IMR-90 (cell line): Measurements from ENCODE around the gene LAP3. TPM values are rescaled to one million over a fixed set of nuclear protein-coding genes. Genes with fewer than 3 reads are reported as not detected.

Experiments used
- ATAC-seq: fragments of 200-7000 bp; cut with Tn5 transposase; 2 replicates; pipeline ENCODE4 v1.9.1; 2020; ENCODE audit warnings: low read depth, mild to moderate bottlenecking, moderate library complexity
- BruUV-seq: library from RNA; stranded (reverse); fragments of 400-500 nt; replicated peaks from 2 replicates; lab custom pipeline; 2021; lab: Mats Ljungman, UMichigan
- CTCF ChIA-PET: fragments of 300-600 bp; formaldehyde crosslinking; extraction: SDS; loops from one replicate; lab custom pipeline; 2021; ENCODE audit warnings: antibody characterized with exemption; lab: Yijun Ruan, JAX
- POLR2A ChIA-PET: fragments of 300-600 bp; sonication (Branson Sonifier 250); formaldehyde crosslinking; loops from one replicate; lab custom pipeline; 2022; ENCODE audit warnings: antibody characterized with exemption; ENCODE audit not compliant: unreplicated experiment; lab: Charles Lee
- DNase-seq: peaks from one replicate; pipeline ENCODE4 v3.0.0; 2013
- H2AFZ ChIP-seq: replicated peaks from 2 replicates; pipeline ENCODE3; 2013; ENCODE audit warnings: low read length, mild to moderate bottlenecking; ENCODE audit not compliant: poor library complexity
- H2AK5ac ChIP-seq: 2 replicates; pipeline ENCODE4 v1.6.1; 2013; ENCODE audit warnings: low read depth, low read length, inconsistent platforms
- H2AK9ac ChIP-seq: replicated peaks from 2 replicates; pipeline ENCODE3; 2013; ENCODE audit warnings: mild to moderate bottlenecking, low read depth, low read length, moderate library complexity; ENCODE audit not compliant: poor library complexity
- H2BK120ac ChIP-seq: 2 replicates; pipeline ENCODE4 v1.6.1; 2013; ENCODE audit warnings: low read depth, low read length, inconsistent platforms
- H2BK15ac ChIP-seq: 3 replicates; pipeline ENCODE4 v1.6.1; 2013; ENCODE audit warnings: low read depth, low read length, inconsistent platforms
- H2BK20ac ChIP-seq: 2 replicates; pipeline ENCODE4 v1.6.1; 2013; ENCODE audit warnings: low read depth, mild to moderate bottlenecking, inconsistent platforms, low read length, moderate library complexity
- H2BK5ac ChIP-seq: 2 replicates; pipeline ENCODE4 v1.6.1; 2013; ENCODE audit warnings: mild to moderate bottlenecking, low read depth, low read length, inconsistent platforms; ENCODE audit not compliant: poor library complexity, severe bottlenecking
- H3K14ac ChIP-seq: replicated peaks from 2 replicates; pipeline ENCODE4 v1.6.1; 2013; ENCODE audit warnings: low read depth, low read length, inconsistent platforms
- H3K18ac ChIP-seq: 2 replicates; pipeline ENCODE4 v1.6.1; 2013; ENCODE audit warnings: low read depth, low read length, control low read depth
- H3K23ac ChIP-seq: 2 replicates; pipeline ENCODE4 v1.6.1; 2013; ENCODE audit warnings: low read depth, low read length, inconsistent platforms
- H3K27ac ChIP-seq: 2 replicates; pipeline ENCODE4 v1.5.1; 2013; ENCODE audit warnings: mild to moderate bottlenecking, control low read depth, low read length; ENCODE audit not compliant: insufficient read depth
- H3K27me3 ChIP-seq: 2 replicates; pipeline ENCODE4 v1.6.1; 2013; ENCODE audit warnings: low read length; ENCODE audit not compliant: control insufficient read depth, insufficient read depth
- H3K36me3 ChIP-seq: 2 replicates; pipeline ENCODE4 v1.6.1; 2013; ENCODE audit warnings: low read length, mixed read lengths; ENCODE audit not compliant: control insufficient read depth, insufficient read depth
- H3K4ac ChIP-seq: 2 replicates; pipeline ENCODE4 v1.6.1; 2013; ENCODE audit warnings: low read depth, low read length, inconsistent platforms
- H3K4me1 ChIP-seq: 2 replicates; pipeline ENCODE4 v1.6.1; 2013; ENCODE audit warnings: low read length, mixed read lengths; ENCODE audit not compliant: control insufficient read depth, insufficient read depth
- H3K4me2 ChIP-seq: 2 replicates; pipeline ENCODE4 v1.6.1; 2013; ENCODE audit warnings: low read depth, mild to moderate bottlenecking, control low read depth, low read length, moderate library complexity
- H3K4me3 ChIP-seq: 2 replicates; pipeline ENCODE4 v1.5.1; 2013; ENCODE audit warnings: low read depth, mild to moderate bottlenecking, control low read depth, low read length, moderate library complexity; ENCODE audit not compliant: insufficient read depth
- H3K56ac ChIP-seq: 2 replicates; pipeline ENCODE4 v1.6.1; 2013; ENCODE audit warnings: low read length, inconsistent platforms; ENCODE audit not compliant: insufficient read depth; ENCODE audit errors: extremely low read depth
- H3K79me1 ChIP-seq, 2 experiments: 2 replicates each; pipeline ENCODE4 v1.6.1; 2013; ENCODE audit warnings: low read length in 2 of 2, inconsistent platforms in 1 of 2, low read depth in 1 of 2
- H3K9ac ChIP-seq: 2 replicates; pipeline ENCODE4 v1.6.1; 2013; ENCODE audit warnings: low read depth, low read length, control low read depth
- H3K9me1 ChIP-seq: 2 replicates; pipeline ENCODE4 v1.6.1; 2013; ENCODE audit warnings: low read length, inconsistent platforms; ENCODE audit not compliant: insufficient read depth
- H3K9me3 ChIP-seq: 2 replicates; pipeline ENCODE4 v1.6.1; 2013; ENCODE audit warnings: low read length; ENCODE audit not compliant: control insufficient read depth, insufficient read depth
- H4K20me1 ChIP-seq: 2 replicates; pipeline ENCODE4 v1.6.1; 2013; ENCODE audit warnings: low read length, inconsistent platforms; ENCODE audit not compliant: insufficient read depth
- H4K5ac ChIP-seq: 2 replicates; pipeline ENCODE4 v1.6.1; 2013; ENCODE audit warnings: mild to moderate bottlenecking, low read depth, low read length, control low read depth
- H4K8ac ChIP-seq, 2 experiments: 2 replicates each; pipeline ENCODE4 v1.6.1; 2013; ENCODE audit warnings: low read depth in 2 of 2, low read length in 2 of 2, control low read depth in 1 of 2, inconsistent platforms in 1 of 2
- H4K91ac ChIP-seq: 2 replicates; pipeline ENCODE4 v1.6.1; 2013; ENCODE audit warnings: low read depth, low read length, inconsistent platforms; ENCODE audit not compliant: insufficient read depth
- BHLHE40 ChIP-seq: fragments of 150-350 bp; IDR thresholded peaks from 2 replicates; pipeline ENCODE4 v1.6.1; 2016; ENCODE audit warnings: mild to moderate bottlenecking, low read depth, low read length
- FOS ChIP-seq: fragments of 150-350 bp; IDR thresholded peaks from 2 replicates; pipeline ENCODE4 v1.6.1; 2016; ENCODE audit warnings: low read depth, low read length
- MAFK ChIP-seq: IDR thresholded peaks from 2 replicates; pipeline ENCODE4 v1.6.1; 2012; ENCODE audit warnings: low read depth, low read length, improper control_type of control experiment
- MAZ ChIP-seq: IDR thresholded peaks from 2 replicates; pipeline ENCODE4 v1.6.1; 2012; ENCODE audit warnings: low read depth, mild to moderate bottlenecking, low read length, improper control_type of control experiment, moderate library complexity, borderline replicate concordance
- MXI1 ChIP-seq: IDR thresholded peaks from 2 replicates; pipeline ENCODE4 v1.6.1; 2012; ENCODE audit warnings: low read depth, mild to moderate bottlenecking, low read length, moderate library complexity, borderline replicate concordance
- NFE2L2 ChIP-seq: fragments of 150-350 bp; IDR thresholded peaks from 2 replicates; pipeline ENCODE4 v1.6.1; 2016; ENCODE audit warnings: low read depth, mild to moderate bottlenecking, low read length
- RAD21 ChIP-seq: IDR thresholded peaks from 2 replicates; pipeline ENCODE4 v1.6.1; 2012; ENCODE audit warnings: low read length, improper control_type of control experiment
- RCOR1 ChIP-seq: IDR thresholded peaks from 2 replicates; pipeline ENCODE4 v1.6.1; 2012; ENCODE audit warnings: mild to moderate bottlenecking, low read length, improper control_type of control experiment; ENCODE audit not compliant: insufficient replicate concordance
- SMC3 ChIP-seq: fragments of 150-350 bp; IDR thresholded peaks from 2 replicates; pipeline ENCODE4 v1.6.1; 2016; ENCODE audit warnings: low read depth, mild to moderate bottlenecking, antibody characterized with exemption, low read length, moderate library complexity
- WGBS, 2 experiments: methylation state at CpG; one replicate each; pipeline versions ENCODE4 v1.1.5 to v1.1.7; 2013; ENCODE audit warnings: missing lambda C conversion rate in 2 of 2; ENCODE audit not compliant: insufficient read length in 1 of 2; ENCODE audit errors: extremely low coverage in 2 of 2; 5-methylcytosine and 5-hydroxymethylcytosine counted together
- dilution Hi-C: fragments of 300-500 bp; cut with HindIII; formaldehyde crosslinking; loops from one replicate; pipeline ENCODE4 v1.14.3; 2018; ENCODE audit warnings: low sequenced_read_pairs; ENCODE audit not compliant: unreplicated experiment
- in situ Hi-C: fragments of 300-500 bp; cut with MboI; formaldehyde crosslinking; loops from 3 replicates; pipeline ENCODE4 v1.14.3; 2019; ENCODE audit warnings: low sequenced_read_pairs, inconsistent platforms, mixed read lengths
- intact Hi-C: fragments of 100-400 bp; cut with micrococcal nuclease; formaldehyde crosslinking; loops from 2 replicates; pipeline ENCODE4 v1.10.0; 2022
- polyA plus RNA-seq, 3 experiments: library from polyadenylated mRNA; depleted of rRNA; stranded (reverse); fragments of >200 nt; gene quantifications; 2 replicates each; pipeline ENCODE4 v1.2.3, GENCODE V29; 2012; ENCODE audit warnings: low replicate concordance in 1 of 3
- total RNA-seq: library from RNA; depleted of rRNA; stranded (reverse); fragments of >200 nt; gene quantifications from 2 replicates; pipeline ENCODE4 v1.2.3, GENCODE V29; 2012
- TF ChIP-seq, protein P1 (sequence below): conservative IDR thresholded peaks from 2 replicates; pipeline ENCODE4 v1.5.1; 2012; ENCODE audit warnings: mild to moderate bottlenecking, low read depth, low read length, improper control_type of control experiment

Gene LAP3
- total and polyA plus RNA-seq, 2 of the 4 experiments (the other 2 are of a cell fraction): 57.9 to 91.6 TPM

GRCh38 chr4:17642398-17642783, 65.4 kb downstream of the LAP3 start:
- H3K14ac ChIP-seq: no peak overlapping the region
- H2BK15ac ChIP-seq: no peak overlapping the region
- no peak overlapping the region for H3K27ac ChIP-seq
- no peak for TF ChIP-seq RCOR1
- no peak for TF ChIP-seq MAFK
- no peak for TF ChIP-seq MAZ
- TF ChIP-seq BHLHE40: no peak
- TF ChIP-seq FOS: no peak
- TF ChIP-seq NFE2L2: no peak
- TF ChIP-seq, protein P1, sequence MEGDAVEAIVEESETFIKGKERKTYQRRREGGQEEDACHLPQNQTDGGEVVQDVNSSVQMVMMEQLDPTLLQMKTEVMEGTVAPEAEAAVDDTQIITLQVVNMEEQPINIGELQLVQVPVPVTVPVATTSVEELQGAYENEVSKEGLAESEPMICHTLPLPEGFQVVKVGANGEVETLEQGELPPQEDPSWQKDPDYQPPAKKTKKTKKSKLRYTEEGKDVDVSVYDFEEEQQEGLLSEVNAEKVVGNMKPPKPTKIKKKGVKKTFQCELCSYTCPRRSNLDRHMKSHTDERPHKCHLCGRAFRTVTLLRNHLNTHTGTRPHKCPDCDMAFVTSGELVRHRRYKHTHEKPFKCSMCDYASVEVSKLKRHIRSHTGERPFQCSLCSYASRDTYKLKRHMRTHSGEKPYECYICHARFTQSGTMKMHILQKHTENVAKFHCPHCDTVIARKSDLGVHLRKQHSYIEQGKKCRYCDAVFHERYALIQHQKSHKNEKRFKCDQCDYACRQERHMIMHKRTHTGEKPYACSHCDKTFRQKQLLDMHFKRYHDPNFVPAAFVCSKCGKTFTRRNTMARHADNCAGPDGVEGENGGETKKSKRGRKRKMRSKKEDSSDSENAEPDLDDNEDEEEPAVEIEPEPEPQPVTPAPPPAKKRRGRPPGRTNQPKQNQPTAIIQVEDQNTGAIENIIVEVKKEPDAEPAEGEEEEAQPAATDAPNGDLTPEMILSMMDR: no peak
- TF ChIP-seq RAD21: no peak
- TF ChIP-seq SMC3: no peak
- TF ChIP-seq MXI1: no peak
- no peak overlapping the region for H3K4me3 ChIP-seq
- no peaks in the 10 kb centered on the region for H4K20me1 ChIP-seq
- peaks cover 2% of the 10 kb centered on the region; the same call in 1 of the 2 replicates for H3K36me3 ChIP-seq
- POLR2A ChIA-PET: no interaction called here
- no peak overlapping the region for H3K23ac ChIP-seq
- ATAC-seq (no peak), DNase-seq (no peak)
- H3K9me3 ChIP-seq: peaks cover 6% of the 10 kb centered on the region; the same call in 1 of the 2 replicates
- intact Hi-C loops: no loop called here
- no peak overlapping the region for H3K4me2 ChIP-seq
- no peak overlapping the region for H2BK120ac ChIP-seq
- no peak overlapping the region for H2AK9ac ChIP-seq
- no peak overlapping the region for H2BK20ac ChIP-seq
- in situ Hi-C loops: loop anchor here (25.0 kb wide), 1 partner anchor 945 kb away; no protein-coding TSS in a partner anchor
- no peak overlapping the region for H4K91ac ChIP-seq
- H4K5ac ChIP-seq: no peak overlapping the region
- no TSS peak for BruUV-seq
- H3K79me1 ChIP-seq: no peaks in the 10 kb centered on the region
- H3K27me3 ChIP-seq: no peaks in the 10 kb centered on the region
- H3K4me1 ChIP-seq: no peaks in the 10 kb centered on the region
- H3K9me1 ChIP-seq: no peaks in the 10 kb centered on the region
- dilution Hi-C loops: no loop called here
- WGBS, 2 experiments: 60% methylated on average over 1 of the region's 1 CpG; no CpG with 5 or more reads in 1 of the 2 experiments
- H2BK5ac ChIP-seq: no peak overlapping the region
- no peak overlapping the region for H2AFZ ChIP-seq
- CTCF ChIA-PET: no interaction called here
- H2AK5ac ChIP-seq: no peak overlapping the region
- no peak overlapping the region for H4K8ac ChIP-seq
- no peak overlapping the region for H3K4ac ChIP-seq
- no peak overlapping the region for H3K56ac ChIP-seq
- H3K18ac ChIP-seq: no peak overlapping the region
- no peak overlapping the region for H3K9ac ChIP-seq
